GM12875 (cell line): Measurements from ENCODE around the gene B4GALT2.

Experiments used
- H3K4me3 ChIP-seq: one replicate; pipeline ENCODE4 v1.5.1; 2011; ENCODE audit warnings: low read depth, low read length, control low read depth
- TF ChIP-seq, protein P1 (sequence below): IDR thresholded peaks from 2 replicates; pipeline ENCODE4 v1.5.1; 2011; ENCODE audit warnings: low read depth, mild to moderate bottlenecking, control low read depth, inconsistent platforms, low read length, moderate library complexity, borderline replicate concordance; ENCODE audit not compliant: insufficient read depth

The B4GALT2 gene

GRCh38 chr1:43999455-43999854 lies 20.4 kb downstream of the B4GALT2 start:
- H3K4me3 ChIP-seq, result no peak overlapping the region
- TF ChIP-seq, protein P1, sequence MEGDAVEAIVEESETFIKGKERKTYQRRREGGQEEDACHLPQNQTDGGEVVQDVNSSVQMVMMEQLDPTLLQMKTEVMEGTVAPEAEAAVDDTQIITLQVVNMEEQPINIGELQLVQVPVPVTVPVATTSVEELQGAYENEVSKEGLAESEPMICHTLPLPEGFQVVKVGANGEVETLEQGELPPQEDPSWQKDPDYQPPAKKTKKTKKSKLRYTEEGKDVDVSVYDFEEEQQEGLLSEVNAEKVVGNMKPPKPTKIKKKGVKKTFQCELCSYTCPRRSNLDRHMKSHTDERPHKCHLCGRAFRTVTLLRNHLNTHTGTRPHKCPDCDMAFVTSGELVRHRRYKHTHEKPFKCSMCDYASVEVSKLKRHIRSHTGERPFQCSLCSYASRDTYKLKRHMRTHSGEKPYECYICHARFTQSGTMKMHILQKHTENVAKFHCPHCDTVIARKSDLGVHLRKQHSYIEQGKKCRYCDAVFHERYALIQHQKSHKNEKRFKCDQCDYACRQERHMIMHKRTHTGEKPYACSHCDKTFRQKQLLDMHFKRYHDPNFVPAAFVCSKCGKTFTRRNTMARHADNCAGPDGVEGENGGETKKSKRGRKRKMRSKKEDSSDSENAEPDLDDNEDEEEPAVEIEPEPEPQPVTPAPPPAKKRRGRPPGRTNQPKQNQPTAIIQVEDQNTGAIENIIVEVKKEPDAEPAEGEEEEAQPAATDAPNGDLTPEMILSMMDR, result no peak

DNA sequence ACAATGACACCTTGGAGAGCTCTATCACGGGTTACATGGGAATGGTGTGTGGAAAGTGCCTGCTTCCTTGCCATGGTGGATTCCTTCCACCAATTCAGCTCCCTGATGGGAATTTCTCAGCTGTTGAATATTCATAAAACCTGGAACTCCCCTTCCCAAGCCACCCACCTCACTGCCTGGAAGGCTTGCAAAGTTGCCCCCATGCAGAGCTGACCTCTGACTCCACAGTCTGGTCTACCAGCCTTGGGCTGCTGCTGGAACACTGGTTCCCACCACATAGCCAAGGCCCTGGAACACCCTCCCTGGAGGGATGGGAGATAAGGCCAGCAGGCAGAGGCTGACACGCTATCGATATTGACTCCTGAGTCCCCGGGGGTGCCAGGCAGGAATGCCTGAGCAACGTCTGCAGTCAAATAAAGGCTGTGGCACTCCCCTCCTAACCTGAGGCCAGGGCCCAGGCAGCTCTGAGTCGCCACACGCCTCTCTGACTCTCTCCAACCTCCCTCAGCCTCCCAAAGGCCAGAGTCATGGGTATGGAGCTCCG lies 21.2 kb downstream of the B4GALT2 start:
- H3K4me3 ChIP-seq, result no peak overlapping the region
- TF ChIP-seq, protein P1, result no peak

GRCh38 chr1:44002165-44002564 lies 23.2 kb downstream of the B4GALT2 start:
- TF ChIP-seq, protein P1, result no peak
- H3K4me3 ChIP-seq, result no peak overlapping the region

DNA sequence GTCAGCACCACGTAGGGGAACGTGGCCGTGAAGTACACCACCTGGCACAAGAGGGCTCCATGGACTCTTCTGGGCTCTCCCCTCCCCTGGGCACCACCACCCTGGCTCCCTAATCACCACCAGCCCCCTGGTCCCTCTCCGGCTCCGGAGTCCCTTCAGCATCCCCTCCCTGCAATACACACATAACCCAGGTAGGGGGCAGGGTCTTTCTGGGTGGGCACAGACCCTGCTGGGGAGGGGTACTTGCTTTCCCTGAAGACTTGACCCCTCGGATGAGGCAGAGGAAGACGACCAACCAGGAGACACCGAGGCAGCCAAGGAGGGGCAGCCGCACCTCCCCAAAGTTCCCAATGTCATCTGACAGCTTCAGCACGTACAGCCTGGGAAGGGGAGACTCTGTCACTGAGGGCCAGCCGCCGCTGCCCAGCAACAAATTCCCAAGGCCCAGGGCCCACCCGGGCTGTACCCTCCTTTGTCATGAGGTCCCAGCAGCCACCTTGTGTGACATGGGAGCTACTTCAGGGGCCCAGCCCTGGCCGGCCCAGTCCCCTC lies 23.7 kb downstream of the B4GALT2 start:
- H3K4me3 ChIP-seq, result no peak overlapping the region
- TF ChIP-seq, protein P1, result peak; percentile 34; the same call in 1 of the 2 replicates

DNA sequence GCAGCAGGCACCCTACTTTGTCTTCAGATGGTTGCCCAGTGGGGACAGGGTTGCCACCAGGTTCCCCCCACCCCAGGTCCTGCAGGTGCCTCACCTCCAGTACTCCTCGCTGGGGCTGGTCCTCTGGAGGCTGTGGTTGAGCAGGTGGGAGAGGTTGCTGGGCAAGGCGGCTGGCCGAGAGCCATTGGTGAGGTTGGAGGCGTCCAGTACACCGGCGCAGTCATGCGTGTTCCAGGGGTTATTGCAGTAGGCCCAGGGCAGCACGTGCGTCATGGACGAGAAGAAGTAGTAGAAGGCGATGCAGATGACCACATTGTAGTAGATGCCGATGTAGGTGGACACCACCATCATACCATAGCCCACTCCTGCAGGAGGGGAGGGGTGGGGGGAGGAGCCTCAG lies 29.2 kb downstream of the B4GALT2 start:
- no peak overlapping the region for H3K4me3 ChIP-seq

DNA sequence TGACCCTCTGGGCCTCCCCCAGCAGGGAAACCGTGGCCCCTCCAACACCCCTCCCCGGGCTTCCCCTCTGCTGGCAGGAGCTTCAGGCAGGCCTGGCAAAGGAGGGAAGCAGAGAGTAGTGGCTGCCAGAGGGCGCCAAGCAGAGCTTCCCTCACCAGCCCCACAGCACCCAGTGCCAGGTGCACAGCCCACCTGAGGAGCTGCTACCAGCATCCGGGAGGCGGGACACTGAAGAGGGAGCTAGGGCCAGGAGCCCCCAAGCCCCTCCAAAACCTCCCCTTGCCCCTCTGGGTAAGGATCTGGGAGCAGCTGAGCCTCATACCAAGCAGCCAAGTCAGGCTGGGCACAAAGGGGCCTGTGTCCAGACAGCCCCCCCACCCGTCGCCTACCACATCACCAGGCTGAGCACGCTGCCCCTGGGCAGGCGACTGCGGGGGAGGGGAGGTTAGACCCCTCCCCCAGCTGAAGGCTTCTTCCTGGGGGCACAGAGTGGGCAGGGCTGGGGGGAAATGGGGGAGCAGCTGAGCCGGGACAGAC lies 32.0 kb downstream of the B4GALT2 start:
- no peak overlapping the region for H3K4me3 ChIP-seq
- TF ChIP-seq, protein P1, result no peak

More for the DNA sequence above, 29.2 kb downstream of the B4GALT2 start:
- TF ChIP-seq, protein P1, result no peak

- TF ChIP-seq, protein P1, result no peak
- no peak overlapping the region for H3K4me3 ChIP-seq
Observed at GRCh38 chr1:44012404-44012803, 33.4 kb downstream of the B4GALT2 start.
